Kidney (tissue), 14 donors: ENCODE data around the gene CFAP251. TPM values are rescaled to one million over a fixed set of nuclear protein-coding genes. Genes with fewer than 3 reads are reported as not detected.

ENCODE experiments used
- DNase-seq, 5 donors: peaks; one replicate each; pipeline ENCODE4 v3.0.0-alpha.2; 2013 to 2020
- FAIRE-seq: peaks from 2 replicates; lab custom pipeline; 2012; peaks lifted over from hg19 to GRCh38; lab: Jason Lieb, UNC
- H3K27ac ChIP-seq, 2 donors: one replicate each; pipeline ENCODE4 v1.7.0; 2013; ENCODE audit warnings: low read depth in 2 of 2, low read length in 2 of 2, inconsistent platforms in 1 of 2
- H3K27me3 ChIP-seq: one replicate; pipeline ENCODE4 v1.7.1; 2013; ENCODE audit warnings: low read length, inconsistent platforms; ENCODE audit not compliant: control insufficient read depth, insufficient read depth
- H3K36me3 ChIP-seq, 3 donors: one replicate each; pipeline versions ENCODE4 v1.7.0 to v1.7.1; 2013; ENCODE audit warnings: low read length in 3 of 3, control low read depth in 1 of 3, inconsistent platforms in 1 of 3; ENCODE audit not compliant: insufficient read depth in 3 of 3, control insufficient read depth in 2 of 3
- H3K4me1 ChIP-seq, 3 donors: one replicate each; pipeline versions ENCODE4 v1.7.0 to v1.7.1; 2013; ENCODE audit warnings: low read length in 3 of 3, inconsistent platforms in 1 of 3, low read depth in 1 of 3; ENCODE audit not compliant: control insufficient read depth in 2 of 3, insufficient read depth in 2 of 3
- H3K4me3 ChIP-seq, 3 donors: one replicate each; pipeline versions ENCODE4 v1.7.0 to v1.8.1; 2013; ENCODE audit warnings: low read length in 3 of 3, control low read depth in 1 of 3, inconsistent platforms in 1 of 3
- H3K9ac ChIP-seq, 3 donors: one replicate each; pipeline versions ENCODE4 v1.7.0 to v1.7.1; 2013; ENCODE audit warnings: low read length in 3 of 3, control low read depth in 1 of 3, inconsistent platforms in 1 of 3
- H3K9me3 ChIP-seq, 3 donors: one replicate each; pipeline versions ENCODE4 v1.7.0 to v1.7.1; 2013; ENCODE audit warnings: low read length in 3 of 3, control low read depth in 1 of 3, inconsistent platforms in 1 of 3; ENCODE audit not compliant: control insufficient read depth in 2 of 3, insufficient read depth in 1 of 3
- intact Hi-C: fragments of 100-400 bp; cut with DNase I; formaldehyde crosslinking; loops from one replicate; pipeline ENCODE4 v1.11.1; 2022
- polyA plus RNA-seq: library from polyadenylated mRNA; stranded (reverse); fragments of 350-450 nt; fragmentation: Illumina TruSeq; extraction: RNeasy Lipid Tissue Mini Kit (QIAGEN cat#74804); gene quantifications from one replicate; pipeline ENCODE4 v1.2.3, GENCODE V29; 2014; ENCODE audit warnings: low read depth, low replicate concordance; ENCODE audit not compliant: insufficient read depth
- total RNA-seq: library from RNA; stranded (reverse); fragmentation: NEBNext Ultra II Directional; extraction: Animal tissue kit (Norgen Biotek cat#: 25700); gene quantifications from one replicate; pipeline ENCODE4 v1.2.1, GENCODE V29; 2021
- TF ChIP-seq, protein P1 (sequence below): IDR thresholded peaks from 3 replicates; pipeline ENCODE4 v1.5.1; 2012; ENCODE audit warnings: mild to moderate bottlenecking, moderate library complexity, borderline replicate concordance; ENCODE audit not compliant: insufficient read depth; ENCODE audit errors: extremely low read depth
- donor health status: control.
- donor health status: control.
- donor health status: control.
- donor health status: control.
- donor health status: control.
- donor health status: DM: yes; HTN: yes; CAD: no.
- donor health status: Normal renal cell carcinoma (clear cell type).

The CFAP251 gene
- total and polyA plus RNA-seq, 2 donors from 2014 or later, result 2.9 to 10.8 TPM

DNA sequence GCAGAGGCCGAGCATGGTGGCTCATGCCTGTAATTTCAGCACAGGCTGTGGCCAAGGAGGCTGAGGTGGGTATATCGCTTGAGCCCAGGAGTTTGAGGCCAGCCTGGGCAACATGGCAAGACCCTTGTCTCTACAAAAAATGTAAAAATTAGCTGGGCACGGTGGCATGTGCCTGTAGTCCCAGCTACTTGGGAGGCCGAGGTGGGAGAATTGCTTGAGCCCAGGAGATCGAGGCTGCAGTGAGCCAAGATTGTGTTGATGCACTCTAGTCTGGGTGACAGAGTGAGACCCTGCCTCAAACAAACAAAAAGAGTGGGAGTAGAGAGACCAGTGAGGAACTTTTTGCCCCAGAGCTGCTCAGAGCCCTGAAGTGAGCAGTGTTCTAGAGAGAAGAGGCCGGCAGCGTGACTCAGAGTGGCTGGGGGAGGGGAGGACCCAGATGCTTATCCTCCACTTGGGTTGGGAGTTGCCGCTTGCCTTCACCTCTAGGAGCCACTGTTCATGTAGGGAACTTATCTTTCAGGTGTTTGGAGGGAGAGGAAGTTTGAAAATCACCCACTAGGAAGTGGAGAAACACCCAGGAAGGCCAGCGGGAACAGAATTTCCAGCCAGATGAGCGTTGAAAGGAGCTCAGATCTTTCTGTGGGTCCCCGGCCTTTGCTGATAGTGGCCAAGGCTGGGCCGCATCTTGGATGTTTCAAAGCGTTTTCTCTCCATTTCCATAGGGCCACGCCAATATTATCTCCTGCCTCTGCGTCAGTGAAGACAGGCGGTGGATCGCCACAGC, 15.3 kb downstream of the CFAP251 start:
- FAIRE-seq (no peak), DNase-seq (no peak)
- intact Hi-C loops, result no loop called here
- no peak overlapping the region for H3K4me3 ChIP-seq
- TF ChIP-seq, protein P1, sequence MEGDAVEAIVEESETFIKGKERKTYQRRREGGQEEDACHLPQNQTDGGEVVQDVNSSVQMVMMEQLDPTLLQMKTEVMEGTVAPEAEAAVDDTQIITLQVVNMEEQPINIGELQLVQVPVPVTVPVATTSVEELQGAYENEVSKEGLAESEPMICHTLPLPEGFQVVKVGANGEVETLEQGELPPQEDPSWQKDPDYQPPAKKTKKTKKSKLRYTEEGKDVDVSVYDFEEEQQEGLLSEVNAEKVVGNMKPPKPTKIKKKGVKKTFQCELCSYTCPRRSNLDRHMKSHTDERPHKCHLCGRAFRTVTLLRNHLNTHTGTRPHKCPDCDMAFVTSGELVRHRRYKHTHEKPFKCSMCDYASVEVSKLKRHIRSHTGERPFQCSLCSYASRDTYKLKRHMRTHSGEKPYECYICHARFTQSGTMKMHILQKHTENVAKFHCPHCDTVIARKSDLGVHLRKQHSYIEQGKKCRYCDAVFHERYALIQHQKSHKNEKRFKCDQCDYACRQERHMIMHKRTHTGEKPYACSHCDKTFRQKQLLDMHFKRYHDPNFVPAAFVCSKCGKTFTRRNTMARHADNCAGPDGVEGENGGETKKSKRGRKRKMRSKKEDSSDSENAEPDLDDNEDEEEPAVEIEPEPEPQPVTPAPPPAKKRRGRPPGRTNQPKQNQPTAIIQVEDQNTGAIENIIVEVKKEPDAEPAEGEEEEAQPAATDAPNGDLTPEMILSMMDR, result no peak
- H3K36me3 ChIP-seq, result peaks cover 0 to 7% (median 4%) of the 10 kb centered on the region in 3 donors
- H3K27ac ChIP-seq, result no peak overlapping the region
- H3K9ac ChIP-seq, result no peak overlapping the region
- peaks cover 0 to 2% (median 0%) of the 10 kb centered on the region in 3 donors for H3K4me1 ChIP-seq
- no peaks in the 10 kb centered on the region for H3K27me3 ChIP-seq
- no peaks in the 10 kb centered on the region for H3K9me3 ChIP-seq

DNA sequence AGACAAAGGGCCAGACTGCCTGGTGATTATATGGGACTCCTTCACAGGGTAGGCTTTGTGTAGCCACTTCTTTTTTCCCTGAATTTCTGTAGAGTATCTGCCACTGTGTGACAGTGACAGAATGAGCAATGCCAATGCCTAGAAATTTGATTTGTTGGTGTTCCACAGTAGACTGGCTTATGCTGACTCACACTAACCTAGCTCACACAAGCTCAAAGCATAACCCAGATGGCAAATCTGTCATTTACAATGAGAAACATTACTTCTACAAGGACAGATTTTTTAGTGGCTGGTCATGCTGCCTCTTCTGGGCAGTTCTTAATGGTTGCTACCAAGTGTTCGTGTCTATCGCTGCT, 15.9 kb downstream of the CFAP251 start:
- no peaks in the 10 kb centered on the region for H3K9me3 ChIP-seq
- no peaks in the 10 kb centered on the region for H3K27me3 ChIP-seq
- H3K4me1 ChIP-seq, result peaks cover 0 to 2% (median 0%) of the 10 kb centered on the region in 3 donors
- DNase-seq, result no peak
- H3K36me3 ChIP-seq, result peaks cover 0 to 7% (median 4%) of the 10 kb centered on the region in 3 donors
- TF ChIP-seq, protein P1, result no peak
- no peak for FAIRE-seq
- intact Hi-C loops, result no loop called here
- no peak overlapping the region for H3K27ac ChIP-seq
- H3K4me3 ChIP-seq, result no peak overlapping the region
- no peak overlapping the region for H3K9ac ChIP-seq

DNA sequence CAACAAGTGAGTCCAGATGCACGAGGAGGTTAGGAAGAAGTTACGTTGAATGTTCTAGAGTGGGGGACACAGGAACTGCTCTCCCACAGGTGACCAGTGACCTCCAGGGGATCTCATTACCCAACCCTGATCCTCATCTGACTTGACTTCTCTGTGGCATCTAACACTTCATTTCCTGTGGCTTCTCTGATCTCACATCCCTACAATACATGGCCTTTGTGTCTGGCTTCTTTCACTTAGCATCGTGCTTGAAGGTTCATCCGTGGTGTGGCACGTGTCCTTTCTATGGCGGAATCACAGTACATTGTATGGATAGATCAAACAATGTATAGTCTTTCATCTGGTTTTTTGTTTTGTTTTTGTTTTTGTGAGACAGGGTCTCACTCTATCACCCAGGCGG, 19.3 kb downstream of the CFAP251 start:
- no peak for DNase-seq
- intact Hi-C loops, result no loop called here
- Histone ChIP-seq H3K4me3 (no peak overlapping the region), H3K9me3 (no peaks in the 10 kb centered on the region), H3K36me3 (peaks cover 0 to 13% (median 7%) of the 10 kb centered on the region in 3 donors), H3K4me1 (no peaks in the 10 kb centered on the region), H3K27me3 (no peaks in the 10 kb centered on the region), H3K27ac (no peak overlapping the region), H3K9ac (no peak overlapping the region)
- FAIRE-seq, result no peak
- TF ChIP-seq, protein P1, result no peak
